NCI-H460 (cell line): ENCODE measurements around the gene VRK3. TPM values are rescaled to one million over a fixed set of nuclear protein-coding genes. Genes with fewer than 3 reads are reported as not detected.
"Not testable (repeated sequence)": the region's sequence is repeated elsewhere in the genome, so short reads cannot be mapped to it uniquely, and the experiment has no call there.

Experiments
- DNase-seq: peaks from one replicate; pipeline ENCODE4 v3.0.0-alpha.2; 2016; ENCODE audit warnings: low read depth; ENCODE audit errors: extremely low read depth
- total RNA-seq: library from RNA; depleted of rRNA; stranded (reverse); fragments of >200 nt; shearing (Covaris generic); gene quantifications from 2 replicates; pipeline ENCODE4 v1.2.3, GENCODE V29; 2014

Gene VRK3
- total RNA-seq, 1 experiment from 2014 or later, result 19.4 TPM

DNA sequence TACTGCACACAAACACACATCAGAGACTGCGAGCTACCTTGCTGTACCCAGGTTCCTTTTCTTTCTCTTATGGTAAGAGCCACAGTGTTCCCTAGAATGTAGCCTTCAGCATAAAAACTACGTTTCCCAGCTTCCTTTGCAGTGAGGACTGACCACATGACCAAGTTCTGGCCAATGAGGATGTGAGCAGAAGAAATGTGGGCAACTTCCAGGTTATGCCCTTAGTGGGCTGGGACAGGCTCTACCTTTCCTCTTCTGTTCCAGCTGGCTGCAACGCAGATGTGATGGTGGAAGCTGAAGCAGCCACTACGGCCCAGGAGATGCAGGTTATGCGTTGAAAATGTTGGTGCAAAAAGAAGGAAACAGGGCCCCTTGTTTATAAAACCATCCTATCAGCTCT is 27.5 kb downstream of the VRK3 start:
- DNase-seq, result no peak

DNA sequence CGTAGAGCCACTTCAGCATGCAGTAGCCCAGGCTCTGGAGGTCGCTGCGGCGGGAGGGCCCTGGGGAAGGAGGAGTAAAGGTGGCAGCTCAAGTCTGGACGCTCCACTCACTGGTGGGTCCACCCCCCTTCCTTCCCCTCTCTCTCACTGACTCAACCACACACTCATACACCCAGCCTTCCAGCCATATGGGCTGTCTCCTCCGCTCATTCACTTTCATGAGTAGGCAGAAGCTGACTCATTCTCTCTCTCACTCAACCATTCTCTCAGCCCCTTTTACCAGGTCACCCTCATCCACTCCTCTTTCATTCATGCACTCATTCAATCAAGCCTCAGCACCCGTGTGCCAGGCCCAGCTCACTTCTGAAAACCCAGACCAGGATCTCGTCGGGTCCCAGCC is 36.7 kb downstream of the VRK3 start:
- no peak for DNase-seq

DNA sequence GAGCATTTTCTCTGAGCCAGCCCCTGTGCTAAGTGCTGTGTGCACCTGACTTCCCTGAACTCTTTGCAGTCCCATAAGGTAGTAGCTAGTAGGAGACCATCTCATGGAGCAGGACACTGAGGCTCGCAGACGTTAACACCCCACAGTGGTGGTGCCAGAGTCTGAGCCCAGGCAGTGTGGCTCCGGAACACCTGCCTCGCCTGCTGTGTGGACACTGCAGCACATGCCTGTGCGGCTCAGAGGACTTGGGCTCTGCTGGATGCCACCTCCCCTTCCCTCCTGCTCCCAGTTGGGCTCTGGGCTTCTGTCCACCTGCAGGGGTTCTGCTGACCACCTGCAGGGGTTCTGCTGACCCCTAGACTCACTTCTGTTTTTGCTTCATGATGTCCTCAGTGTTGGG is 37.2 kb downstream of the VRK3 start:
- no peak for DNase-seq

DNA sequence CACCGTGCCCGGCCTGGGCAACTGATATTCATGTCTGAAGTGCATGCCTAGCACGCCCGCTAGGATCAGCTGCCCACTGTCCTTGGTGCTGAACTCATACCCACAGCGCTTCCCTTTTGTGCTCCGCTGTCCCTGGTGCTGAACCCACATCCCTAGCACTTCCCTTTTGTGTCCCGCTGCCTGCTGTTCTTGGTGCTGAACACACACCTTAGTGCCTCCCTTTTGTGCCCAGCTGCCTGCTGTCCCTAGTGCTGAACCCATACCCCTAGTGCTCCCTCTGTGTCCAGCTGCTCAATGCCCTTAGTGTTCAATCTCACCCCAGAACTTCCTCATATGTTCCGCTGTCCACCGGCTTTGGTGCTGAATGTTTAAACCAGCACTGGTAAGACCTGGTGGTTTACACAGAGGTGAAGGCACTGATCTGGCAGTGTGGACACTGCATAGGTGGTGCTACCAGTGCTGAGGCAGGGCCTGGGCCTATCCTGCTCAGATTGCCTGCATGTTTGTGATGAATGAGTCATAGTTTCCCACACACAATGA is 37.9 kb downstream of the VRK3 start:
- DNase-seq, result peak; percentile 94

DNA sequence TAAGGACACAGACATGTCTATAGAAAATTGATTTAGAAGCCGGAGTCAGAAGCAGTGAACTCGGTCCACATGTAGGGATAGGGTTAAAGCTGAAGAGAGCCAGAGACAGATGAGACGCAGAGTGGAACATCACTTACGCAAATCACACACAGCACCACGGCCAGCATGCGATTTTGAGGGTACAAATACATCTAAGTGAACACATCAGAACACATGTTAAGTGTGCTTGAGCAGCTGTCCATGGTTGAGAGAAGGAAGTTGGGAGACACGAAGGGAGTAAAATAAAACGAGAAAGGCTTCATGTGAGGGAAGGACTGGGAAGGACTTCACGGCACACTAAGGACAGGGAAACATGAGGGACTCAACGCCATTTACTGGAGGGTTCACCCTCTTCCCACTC is 38.8 kb downstream of the VRK3 start:
- DNase-seq, result no peak

DNA sequence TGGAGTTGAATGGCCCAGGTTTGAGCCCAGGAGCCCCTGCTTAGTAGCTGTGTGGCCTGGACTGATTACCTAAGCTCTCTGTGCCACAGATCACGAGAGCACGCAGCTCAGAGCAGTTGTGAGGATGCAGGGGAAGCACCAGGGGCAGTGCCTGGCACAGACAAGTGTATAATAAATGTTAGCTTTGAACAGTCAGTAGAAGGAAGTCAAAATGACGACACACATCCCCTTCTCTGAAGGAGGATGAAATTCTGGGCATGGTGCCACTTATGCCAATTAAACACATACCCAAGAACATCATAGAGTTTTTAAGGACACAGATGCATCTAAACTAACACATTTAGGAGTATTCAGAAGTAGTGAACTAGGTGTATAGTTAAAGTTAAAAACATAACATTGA is 39.3 kb downstream of the VRK3 start:
- DNase-seq, result no peak

DNA sequence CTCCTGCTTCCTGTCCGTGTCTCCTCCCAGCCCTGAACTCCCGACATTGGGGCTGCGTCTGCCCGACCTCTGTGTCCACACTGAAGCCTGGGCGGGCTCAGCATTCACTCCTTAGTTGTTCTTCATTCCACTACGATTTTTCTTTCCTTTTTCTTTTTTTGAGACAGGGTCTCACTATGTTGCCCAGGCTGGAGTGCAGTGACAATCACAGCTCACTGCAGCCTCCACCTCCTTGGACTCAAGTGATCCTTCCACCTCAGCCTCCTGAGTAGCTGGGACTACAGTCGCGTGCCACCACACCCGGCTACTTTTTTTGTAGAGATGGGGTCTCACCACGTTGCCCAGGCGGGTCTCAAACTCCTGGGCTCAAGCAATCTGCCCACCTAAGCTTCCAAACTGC is 40.7 kb downstream of the VRK3 start:
- DNase-seq, result no peak

DNA sequence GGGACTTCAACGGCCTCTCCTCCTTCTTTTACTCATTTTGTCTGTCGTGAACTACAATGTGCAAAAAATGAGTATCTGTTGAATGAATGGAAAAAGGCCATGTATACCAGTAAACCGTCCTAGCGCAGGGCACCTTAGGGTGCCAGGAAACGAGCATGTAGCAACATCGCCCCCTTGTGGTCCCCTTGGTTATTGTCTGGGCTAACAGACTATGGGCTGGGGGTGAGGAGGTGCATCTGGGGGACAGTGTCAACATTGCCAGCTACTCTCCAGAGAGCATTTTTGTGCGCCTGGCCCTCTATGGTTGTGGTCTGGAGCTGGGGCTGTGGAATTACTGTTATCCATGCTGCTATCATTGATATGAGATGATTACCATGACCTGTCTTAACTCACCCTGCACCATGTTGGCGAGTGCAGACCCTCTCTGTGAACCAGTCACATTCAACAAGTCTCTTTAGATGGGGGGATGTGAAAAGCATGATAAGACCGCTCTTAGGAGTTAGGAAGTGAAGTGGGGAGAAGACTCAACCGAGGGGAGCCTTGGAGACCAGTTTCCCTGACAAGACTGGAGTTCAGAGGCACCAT is 41.4 kb downstream of the VRK3 start:
- DNase-seq, result peak; percentile 50

DNA sequence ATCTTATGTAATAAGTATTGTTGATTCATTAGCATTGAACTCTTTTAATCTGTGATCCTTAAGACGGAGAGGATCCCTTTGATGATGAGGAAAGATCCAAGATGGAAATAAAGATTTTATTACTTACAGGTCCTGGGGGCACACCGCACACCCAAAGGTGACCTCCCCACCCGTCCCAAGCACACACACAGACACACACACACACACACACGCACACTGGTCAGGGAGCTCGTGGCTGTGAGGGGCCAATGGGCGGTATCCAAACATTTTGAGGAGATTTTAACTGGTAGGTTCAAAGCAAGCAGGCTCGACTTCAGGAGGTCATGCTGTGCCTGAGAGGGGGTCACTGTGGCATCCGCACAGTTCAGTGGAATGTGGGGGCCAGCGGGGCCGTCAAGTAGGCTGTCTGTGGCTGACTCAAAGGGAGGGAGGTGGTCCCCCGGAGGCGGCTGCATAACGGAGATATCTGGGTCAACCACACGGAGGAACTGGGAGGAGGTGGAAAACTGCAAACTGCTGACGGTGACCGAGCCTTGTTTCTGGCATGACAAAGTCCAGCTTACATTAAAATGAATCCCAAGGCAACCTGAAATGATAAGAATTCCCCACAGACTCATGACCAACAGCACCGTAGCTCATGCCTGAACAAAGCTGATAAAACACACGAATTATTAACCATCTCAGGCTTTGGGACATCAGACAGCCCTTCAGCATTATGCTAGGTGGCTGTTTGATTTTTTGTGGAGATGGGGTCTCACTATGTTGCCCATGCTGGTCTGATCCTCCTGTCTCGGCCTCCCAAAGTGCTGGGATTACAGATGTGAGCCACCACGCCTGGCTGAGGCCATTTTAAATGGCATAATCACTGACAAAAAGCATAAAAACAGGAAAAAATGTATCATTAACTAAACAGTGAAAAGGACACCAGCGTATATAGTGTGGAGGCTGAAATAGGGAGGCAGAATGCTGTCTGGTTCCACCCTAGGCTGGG is 43.3 kb downstream of the VRK3 start:
- no peak for DNase-seq

DNA sequence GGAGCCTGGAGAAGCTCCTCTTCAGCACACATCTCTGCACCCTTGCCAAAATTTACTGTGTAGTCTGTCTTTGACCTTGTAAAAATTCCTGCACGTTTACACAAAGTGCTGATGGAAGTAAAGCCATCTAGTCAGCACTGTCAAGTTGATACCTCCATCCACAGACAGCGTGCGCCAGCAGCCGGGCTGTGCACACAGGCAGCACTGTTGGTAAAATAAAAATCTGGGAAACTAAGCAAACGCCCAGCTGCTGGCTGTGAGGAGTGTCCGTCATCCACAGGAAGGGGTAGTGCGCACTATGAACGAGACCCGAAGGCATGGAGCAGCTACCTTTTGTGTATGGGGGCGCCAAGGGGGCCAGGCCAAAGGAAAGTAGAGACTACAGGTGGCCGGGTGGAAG is 46.8 kb downstream of the VRK3 start:
- no peak for DNase-seq

DNA sequence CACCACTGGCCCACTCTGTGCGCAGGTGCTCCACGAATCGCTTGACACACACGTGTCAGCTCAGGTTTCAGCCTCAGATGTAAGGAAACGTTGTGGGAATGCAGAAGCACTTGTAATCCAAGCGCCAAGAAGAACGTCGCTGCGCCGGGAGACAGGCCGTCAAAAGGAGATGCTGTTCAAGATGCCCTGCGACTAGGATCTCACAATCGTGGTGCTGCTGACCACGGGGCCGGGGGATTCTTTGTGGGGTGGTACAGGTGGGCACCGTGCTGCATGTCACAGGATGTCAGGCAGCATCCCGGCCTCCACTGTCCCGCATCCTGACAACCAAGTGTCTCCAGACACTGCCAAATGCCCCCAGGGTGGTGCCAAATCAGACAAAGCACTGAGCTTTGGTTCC is 47.3 kb downstream of the VRK3 start:
- no peak for DNase-seq

DNA sequence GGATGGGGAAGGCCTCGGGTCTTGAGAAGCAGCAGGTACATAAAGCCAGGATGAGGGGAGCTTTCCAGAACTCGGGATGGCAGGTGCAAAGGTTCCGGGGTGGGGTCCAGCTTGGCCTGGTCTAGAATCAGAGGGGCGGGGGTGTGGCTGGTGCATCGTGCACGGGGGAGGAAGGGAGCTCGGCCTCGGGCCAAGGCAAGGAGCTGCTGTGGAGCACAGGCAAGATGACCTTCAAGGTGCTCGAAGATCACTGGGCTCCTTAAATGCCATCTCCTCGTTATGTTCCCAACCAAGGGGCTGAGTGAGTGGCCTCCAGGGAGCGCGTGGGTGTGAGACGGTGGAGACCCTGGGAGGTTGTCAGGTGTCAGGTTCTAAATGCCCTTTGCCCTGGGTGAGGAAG is 48.1 kb downstream of the VRK3 start:
- no peak for DNase-seq

DNA sequence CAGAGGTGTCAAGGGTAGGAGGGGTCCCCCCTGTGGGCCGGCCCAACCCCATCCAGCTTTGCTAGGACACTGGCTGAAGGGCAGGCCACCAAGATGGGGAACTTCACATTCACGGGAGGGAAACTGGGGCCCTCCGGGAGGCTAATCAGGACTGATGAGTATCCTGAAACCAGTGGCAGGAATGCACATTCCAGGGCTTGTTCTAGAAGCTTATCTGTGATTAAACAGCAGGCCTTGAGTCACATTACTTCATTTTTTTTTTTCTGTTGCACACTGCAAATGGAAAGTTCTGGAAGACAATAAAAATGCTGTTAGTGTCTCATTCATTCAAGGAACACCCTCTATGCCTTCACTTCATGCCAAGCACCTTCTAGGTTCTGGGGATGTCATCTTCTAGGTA is 48.7 kb downstream of the VRK3 start:
- no peak for DNase-seq

DNA sequence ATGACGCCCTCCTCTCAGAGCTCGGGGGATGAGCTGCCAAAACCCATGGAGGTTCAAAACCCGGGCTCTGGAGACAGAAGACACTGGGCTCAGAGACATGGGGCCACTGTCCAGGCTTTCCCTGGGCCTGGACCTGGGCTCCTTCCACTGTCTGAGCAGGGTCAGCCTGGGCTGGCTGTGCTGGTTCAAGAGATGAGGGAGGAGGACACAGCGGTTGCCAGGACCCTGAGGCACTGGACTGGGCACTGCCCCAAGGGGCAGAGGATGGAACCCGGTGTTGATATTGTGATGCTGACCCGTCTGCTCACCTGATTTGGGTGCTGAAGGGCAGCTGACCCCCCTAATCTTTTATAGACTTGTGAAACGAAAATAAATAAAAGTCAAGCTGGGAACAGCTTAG is 50.1 kb downstream of the VRK3 start:
- no peak for DNase-seq

DNA sequence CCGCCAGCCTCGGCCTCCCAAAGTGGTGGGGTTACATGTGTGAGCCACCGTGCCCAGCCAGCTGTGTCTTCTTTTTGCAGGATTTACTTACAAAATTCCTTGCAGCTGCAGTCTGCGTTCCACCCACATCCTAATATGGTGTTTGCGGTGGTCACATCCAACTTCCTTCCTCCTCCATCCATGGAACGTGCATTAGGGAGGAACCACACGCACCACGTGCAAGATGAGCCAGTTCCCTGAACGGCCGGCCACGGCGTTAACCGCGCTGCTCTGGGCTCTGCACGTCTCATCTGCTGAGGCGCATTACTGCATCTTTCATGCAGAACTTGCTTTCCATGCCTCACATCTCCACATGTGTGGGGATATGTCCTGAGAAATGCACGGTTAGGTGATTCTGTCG is 51.2 kb downstream of the VRK3 start:
- no peak for DNase-seq

DNA sequence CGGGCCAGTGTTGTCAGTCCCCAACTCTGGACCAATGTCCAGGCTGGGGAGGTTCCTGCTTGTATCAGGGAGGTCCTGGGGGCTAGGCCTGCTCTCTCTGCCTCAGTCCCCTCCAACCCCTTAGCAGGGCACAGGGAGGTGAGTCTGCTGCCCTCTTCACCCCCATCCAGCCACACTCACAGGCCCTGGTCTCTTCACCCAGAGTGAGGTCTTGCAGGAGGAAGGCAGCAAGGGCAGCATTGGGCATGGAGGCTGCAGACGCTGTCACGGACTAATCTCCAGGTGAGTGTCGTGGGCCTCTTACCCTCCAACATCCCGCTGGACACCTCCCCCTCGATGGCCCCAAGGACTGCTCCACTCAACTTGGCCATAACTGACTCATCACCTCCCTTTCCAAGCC is 52.3 kb downstream of the VRK3 start:
- DNase-seq, result no peak

DNA sequence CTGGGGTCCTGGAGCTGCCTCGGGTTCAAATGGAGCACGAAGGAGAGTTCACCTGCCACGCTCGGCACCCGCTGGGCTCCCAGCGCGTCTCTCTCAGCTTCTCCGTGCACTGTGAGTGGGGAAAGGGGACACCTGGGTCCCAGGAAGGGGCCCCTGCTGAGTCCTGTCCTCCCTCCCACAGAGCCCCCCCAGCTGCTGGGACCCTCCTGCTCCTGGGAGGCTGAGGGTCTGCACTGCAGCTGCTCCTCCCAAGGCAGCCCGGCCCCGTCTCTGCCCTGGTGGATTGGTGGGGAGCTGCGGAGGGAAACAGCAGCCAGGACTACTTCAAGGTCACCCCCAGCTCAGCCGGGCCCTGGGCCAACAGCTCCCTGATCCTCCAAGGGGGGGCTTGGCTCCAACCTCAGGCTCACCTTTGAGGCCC is 53.2 kb downstream of the VRK3 start:
- DNase-seq, result no peak

DNA sequence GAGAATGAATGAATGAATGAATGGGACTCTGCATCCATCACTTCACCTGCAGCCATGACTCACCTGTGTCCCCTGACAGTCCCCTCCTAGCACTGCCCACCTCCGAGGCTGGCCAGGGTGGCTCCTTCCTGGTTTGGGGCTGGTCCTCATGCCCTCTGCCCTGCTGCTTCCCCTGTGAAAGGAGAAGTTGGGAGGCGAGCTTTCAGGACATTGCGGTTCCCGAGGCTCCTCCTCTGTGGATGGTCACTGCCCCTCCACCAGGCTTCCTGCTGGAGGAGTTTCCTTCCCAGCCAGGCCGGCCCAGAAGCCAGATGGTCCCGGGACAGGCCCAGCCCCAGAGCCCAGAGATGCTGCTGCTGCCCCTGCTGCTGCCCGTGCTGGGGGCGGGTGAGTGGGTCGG is 55.8 kb downstream of the VRK3 start:
- DNase-seq, result not testable (repeated sequence)

DNA sequence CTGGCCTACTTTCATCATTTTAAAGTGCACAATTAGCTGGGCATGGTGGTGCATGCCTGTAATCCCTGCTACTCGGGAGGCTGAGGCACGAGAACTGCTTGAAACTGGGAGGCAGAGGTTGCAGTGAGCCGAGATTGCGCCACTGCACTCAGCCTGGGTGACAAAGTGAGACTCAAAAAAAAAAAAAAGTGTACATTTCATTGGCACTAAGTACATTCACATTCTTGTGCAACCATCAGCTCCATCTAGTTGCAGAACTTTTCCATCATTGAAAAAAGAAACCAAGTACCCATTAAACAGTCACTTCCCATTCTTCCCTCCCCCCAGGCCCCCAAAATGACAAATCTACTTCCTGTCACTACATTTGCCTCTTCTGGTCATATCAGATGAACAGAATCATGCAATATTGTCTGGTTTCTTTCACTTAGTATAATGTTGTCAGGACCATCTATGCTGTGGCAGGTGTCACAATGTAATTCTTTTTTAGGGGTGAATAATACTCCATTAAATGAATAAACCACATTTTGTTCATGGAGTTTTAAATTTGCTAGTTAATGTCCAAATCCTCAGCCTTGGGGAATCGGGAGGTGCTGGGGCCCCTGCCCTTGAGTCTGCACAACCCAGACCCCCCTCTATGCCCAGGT is 56.8 kb downstream of the VRK3 start:
- DNase-seq, result no peak

DNA sequence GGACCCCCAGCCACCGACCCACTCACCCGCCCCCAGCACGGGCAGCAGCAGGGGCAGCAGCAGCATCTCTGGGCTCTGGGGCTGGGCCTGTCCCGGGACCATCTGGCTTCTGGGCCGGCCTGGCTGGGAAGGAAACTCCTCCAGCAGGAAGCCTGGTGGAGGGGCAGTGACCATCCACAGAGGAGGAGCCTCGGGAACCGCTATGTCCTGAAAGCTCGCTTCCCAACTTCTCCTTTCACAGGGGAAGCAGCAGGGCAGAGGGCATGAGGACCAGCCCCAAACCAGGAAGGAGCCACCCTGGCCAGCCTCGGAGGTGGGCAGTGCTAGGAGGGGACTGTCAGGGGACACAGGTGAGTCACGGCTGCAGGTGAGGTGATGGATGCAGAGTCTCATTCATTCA is 64.2 kb downstream of the VRK3 start, which contains the start of gene SIGLEC11:
SIGLEC11 (minus strand) TSS at position 193 of the 400 bp plus-strand sequence; CDS start at position 102, 91 bp downstream.
- not testable (repeated sequence) for DNase-seq

DNA sequence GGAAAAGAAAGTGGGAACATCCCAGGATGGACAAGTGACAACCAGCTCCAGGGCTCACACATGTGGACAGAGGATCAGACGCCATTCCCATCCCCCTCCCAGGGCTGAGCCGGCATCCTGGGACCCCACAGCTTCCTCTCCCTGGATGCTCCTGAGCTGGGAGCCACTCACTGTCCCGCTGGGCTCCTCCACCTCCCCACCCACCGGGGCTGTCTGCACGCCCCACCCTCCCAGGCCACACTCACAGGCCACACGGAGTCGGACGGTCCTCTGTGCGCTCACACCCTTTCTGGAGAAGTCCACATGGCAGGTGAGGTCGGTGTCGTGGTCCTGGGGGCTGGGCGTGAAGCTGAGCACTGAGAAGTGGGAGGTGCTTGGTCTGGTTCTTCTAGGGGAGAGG is 65.3 kb downstream of the VRK3 start:
- DNase-seq, result not testable (repeated sequence)
